Fibroblast of skin of back (primary cell): ENCODE results near the gene S100A12. TPM values are rescaled to one million over a fixed set of nuclear protein-coding genes. Genes with fewer than 3 reads are reported as not detected.
"Not testable (repeated sequence)": the region's sequence is repeated elsewhere in the genome, so short reads cannot be mapped to it uniquely, and the experiment has no call there.

Source experiments
- DNase-seq: peaks from one replicate; pipeline ENCODE4 v3.0.0-alpha.2; 2013
- polyA plus RNA-seq, 2 experiments: library from polyadenylated mRNA; unstranded; fragments of 120-200 nt; gene quantifications; one replicate each; pipeline ENCODE4 v1.2.1, GENCODE V29; 2013; ENCODE audit not compliant: insufficient read length in 2 of 2

Gene S100A12
- polyA plus RNA-seq (2013, experiment 1 of 2; ENCODE audit: insufficient read length), result not detected
- not detected for polyA plus RNA-seq (2013, experiment 2 of 2; ENCODE audit: insufficient read length)

- no peak for DNase-seq
Measured at GRCh38 chr1:153375511-153375910, at the start of gene S100A12. Gene S100A12 (minus strand): TSS chr1:153375621. CDS start chr1:153374592, 1,029 bp downstream.

- peak; percentile 64 for DNase-seq
Measured at GRCh38 chr1:153422450-153423068, 47.1 kb upstream of the S100A12 start.

DNA sequence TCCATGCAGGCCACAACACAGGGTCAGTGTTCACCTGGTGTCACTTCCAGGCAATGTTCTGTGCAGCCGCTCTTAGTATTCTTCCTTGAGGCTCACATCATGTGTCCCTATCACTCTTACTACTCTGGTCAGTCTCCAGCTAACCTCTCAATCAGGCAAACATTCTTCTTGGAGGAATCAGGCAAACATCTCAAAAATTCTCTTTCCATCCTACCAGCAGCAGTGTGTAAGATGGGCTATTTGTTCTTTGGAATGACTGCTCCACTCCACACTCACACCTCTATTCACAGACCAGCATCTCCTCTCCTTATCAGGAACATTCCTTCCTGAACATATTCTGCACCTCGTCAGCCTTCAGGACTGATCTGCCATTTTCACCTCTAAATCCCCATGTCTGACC lies 44.9 kb upstream of the S100A12 start:
- DNase-seq, result no peak

DNA sequence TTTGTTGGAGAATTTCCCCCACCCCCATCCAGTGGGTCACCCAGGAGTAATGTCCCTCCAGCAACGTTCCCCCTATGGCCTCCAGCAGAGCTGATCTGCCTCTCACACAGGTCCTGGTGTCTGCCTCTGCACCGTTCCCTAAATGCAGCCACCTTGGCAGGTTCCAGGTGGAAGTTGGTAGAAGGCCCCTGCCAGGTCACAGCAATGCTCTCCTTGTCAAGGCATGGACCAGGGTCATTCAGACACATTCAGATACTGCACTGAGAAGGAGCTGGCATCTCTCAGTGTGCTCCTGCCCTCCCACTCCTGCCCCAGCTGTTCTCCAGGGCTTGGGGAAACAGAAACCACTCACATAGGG lies 44.0 kb upstream of the S100A12 start:
- DNase-seq, result not testable (repeated sequence)

DNA sequence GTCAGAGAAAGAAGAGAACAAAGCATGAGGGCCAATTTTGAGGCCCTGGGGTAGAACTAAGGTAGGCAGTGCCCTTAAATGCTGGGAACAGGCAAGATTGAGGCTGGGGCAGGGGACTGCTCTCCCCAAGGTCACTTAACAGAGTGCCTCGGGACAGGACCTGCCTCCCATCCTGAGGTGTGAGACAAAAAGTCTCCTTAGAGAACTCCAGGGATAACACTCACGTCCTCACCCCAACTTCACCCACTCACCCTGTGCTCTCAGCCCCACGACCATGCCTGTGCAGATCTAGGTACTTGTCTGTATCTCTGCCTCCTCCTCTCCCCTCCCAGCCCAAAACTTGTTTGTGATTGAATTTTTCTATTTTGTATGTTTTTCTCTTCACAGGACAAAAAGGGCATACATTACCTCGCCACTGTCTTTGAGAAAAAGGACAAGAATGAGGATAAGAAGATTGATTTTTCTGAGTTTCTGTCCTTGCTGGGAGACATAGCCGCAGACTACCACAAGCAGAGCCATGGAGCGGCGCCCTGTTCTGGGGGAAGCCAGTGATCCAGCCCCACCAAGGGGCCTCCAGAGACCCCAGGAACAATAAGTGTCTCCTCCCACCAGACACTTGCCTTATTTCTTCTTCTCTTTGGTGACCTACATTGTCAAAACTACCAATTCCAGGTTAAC lies 43.5 kb upstream of the S100A12 start:
- DNase-seq, result not testable (repeated sequence)

DNA sequence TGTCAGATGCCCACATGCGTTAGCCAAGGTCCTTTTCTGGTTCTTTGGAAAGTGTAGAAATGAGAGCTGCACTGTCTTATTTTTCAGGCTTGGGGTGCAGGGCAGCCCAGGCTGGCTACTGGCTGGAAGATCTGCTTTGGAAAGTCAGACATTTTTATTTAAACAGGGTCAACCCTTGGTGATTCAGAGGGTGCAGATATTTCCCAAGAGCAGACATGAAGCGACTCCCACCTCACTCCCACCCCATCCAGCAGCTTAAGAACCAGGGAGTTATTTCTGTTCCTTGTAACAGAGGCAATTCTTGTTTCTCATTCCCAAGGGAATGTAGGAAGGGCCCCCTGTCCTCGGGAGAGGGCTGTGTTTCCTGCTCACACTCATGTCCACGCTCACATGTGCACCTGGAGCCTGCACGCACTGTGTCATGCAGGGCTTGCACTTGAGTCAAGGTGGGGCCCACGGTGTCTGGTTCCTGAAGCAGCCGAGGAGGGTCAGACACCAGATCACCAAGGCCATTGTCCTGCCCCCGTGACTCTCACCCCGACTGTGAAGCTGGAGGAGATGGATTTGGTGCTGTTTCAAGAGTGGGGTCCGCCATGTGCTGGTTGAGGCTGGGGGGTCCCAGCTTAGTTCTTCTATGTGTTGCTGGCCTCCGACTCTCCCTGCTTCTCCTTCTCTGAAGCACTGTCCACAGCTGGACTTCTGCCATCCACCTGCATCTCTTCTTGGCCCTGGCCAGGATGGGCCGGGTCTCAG lies 41.9 kb upstream of the S100A12 start:
- no peak for DNase-seq

- no peak for DNase-seq
Measured at GRCh38 chr1:153415850-153416570, 40.6 kb upstream of the S100A12 start, which contains the start of gene S100A7A. Gene S100A7A (plus strand): TSS chr1:153416520. CDS start chr1:153418083, 1,563 bp downstream.

- not testable (repeated sequence) for DNase-seq
Measured at GRCh38 chr1:153413961-153414360, 38.5 kb upstream of the S100A12 start.

- not testable (repeated sequence) for DNase-seq
Measured at GRCh38 chr1:153407274-153407673, 31.9 kb upstream of the S100A12 start.

DNA sequence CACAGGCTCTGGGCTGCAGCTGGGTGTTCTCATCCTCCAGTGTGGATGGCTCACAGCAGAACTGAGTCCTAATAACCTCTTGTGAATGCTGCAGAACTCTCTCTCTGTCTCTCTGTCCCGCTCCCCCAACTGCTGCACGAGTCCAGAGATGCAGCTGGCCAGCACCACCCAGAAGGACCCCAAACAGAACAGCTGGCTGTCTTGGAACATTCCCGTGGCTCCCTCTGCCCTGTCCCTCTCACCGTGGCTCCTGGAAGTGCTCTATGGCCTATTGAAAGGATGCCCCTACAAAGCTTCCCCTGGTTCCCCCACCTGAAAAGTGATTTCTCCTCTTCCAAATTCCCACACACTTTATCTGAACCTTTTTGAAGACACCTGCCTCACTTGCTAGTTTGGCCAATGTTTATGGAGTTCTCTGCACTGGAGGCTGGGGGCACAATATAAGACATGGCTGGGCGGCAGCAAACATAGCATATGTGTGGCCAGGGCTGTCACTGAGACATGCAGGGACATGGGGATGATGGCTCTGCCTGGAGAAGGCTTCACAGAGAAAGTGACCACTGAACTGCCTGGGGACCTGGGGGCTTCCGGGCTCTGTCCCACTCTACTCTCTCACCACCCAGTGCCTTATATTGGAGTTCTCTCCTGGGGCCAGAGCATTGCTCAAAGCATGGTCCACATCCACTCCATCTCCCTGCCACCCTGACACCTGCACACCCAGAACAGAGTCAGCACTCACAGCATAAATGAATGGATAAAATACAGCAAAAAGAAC lies 30.6 kb upstream of the S100A12 start:
- not testable (repeated sequence) for DNase-seq

- DNase-seq, result no peak
Measured at GRCh38 chr1:153404768-153405167, 29.3 kb upstream of the S100A12 start.

DNA sequence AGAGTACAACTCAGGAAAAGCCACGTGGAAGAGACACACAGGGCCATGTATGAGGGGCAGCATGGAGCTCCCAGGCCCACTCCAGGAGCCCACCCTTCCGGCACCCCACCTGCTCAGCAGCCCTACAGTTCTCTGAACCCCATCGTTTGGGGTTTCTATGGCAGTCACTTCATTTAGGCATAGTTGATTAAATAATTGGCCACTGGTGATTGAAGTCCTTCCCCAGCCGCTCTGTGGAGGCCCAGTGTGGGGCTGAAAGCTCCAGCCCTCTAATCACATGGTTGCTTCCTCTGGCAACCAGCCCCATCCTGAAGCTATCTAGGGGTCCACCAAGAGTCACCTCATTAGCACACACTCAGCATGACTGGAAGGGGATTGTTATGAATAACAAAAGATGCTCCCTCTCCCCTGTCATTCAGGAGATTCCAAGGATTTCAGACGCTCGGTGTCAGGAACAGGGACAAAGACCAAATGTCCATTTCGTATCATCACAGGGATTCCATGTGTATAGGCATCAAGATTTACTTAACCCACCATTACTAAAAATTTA lies 28.7 kb upstream of the S100A12 start:
- DNase-seq, result no peak

- DNase-seq, result no peak
Measured at GRCh38 chr1:153403421-153404085, 28.1 kb upstream of the S100A12 start.

GRCh38 chr1:153402226-153402625 lies 26.8 kb upstream of the S100A12 start:
- DNase-seq, result no peak

DNA sequence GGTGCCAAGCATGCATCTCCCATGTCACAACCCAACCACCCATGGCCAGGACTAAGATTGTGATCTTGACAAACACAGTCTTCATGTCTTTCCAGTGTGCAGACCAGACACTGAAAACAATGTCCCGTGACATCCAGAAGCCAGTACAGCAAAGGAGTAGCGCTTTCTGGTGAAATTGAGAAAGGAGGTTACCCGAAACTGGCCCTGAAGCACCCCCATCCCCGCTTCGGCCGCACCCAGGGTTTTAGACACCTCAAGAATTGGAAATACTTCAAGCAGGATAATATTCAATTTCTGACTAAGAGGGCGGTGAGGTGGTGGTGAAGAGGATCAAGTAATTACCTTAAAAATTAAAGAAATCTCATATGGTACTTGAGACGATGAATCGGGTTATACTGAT lies 26.0 kb upstream of the S100A12 start:
- no peak for DNase-seq

GRCh38 chr1:153400244-153400643 lies 24.8 kb upstream of the S100A12 start:
- DNase-seq, result no peak

DNA sequence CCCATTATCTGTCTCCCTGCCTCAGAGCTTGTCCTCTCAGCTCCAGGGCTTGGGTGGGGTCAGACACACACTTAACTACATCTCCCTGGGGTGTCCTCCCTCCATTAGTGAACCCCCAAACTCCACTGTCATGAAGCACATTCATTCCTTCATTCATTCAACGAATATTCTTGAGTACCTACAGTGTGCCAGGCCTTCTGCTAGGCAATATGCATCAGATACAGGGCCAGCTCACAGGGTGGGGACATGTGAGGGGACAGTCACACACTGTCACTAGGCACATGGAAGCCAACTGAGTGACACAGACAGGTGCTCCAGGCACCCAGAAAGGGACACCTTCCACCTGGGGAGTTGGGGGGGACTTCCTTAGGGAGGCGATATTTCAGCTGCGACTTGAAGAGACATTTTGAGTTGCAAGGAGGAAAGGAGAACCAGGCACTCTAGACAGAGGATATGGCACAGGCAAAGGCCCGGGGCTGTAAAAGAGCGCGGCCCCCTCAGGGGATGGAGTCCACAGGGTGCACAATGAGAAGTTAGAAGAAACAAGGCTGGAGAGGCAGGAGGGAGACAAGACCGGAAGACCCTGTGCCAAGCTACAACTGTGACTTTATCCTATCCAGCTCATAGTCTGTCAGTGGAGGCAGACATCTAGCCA lies 24.1 kb upstream of the S100A12 start:
- no peak for DNase-seq

- DNase-seq, result no peak
Measured at GRCh38 chr1:153397924-153398651, 22.7 kb upstream of the S100A12 start.

- no peak for DNase-seq
Measured at GRCh38 chr1:153397051-153397923, 21.9 kb upstream of the S100A12 start.
